MCF 10A (cell line): ENCODE measurements around the gene GHSR. TPM values are rescaled to one million over a fixed set of nuclear protein-coding genes. Genes with fewer than 3 reads are reported as not detected.

Experiments used
- BruUV-seq: library from RNA; stranded (reverse); fragments of 400-500 nt; replicated peaks from 2 replicates; lab custom pipeline; 2021; lab: Mats Ljungman, UMichigan
- CTCF ChIA-PET: fragments of 300-600 bp; sonication (Branson Sonifier 250); formaldehyde crosslinking; extraction: SDS; loops from one replicate; lab custom pipeline; 2021; ENCODE audit warnings: antibody characterized with exemption, inconsistent platforms; lab: Yijun Ruan, JAX
- POLR2A ChIA-PET: fragments of 300-600, 350-650 bp; sonication (Branson Sonifier 250); formaldehyde crosslinking; extraction: SDS; loops from one replicate; lab custom pipeline; 2020; ENCODE audit warnings: antibody characterized with exemption, inconsistent platforms; lab: Yijun Ruan, JAX
- DNase-seq: peaks from one replicate; pipeline ENCODE4 v3.0.0-alpha.2; 2018; ENCODE audit not compliant: unreplicated experiment
- H3K27ac Mint-ChIP-seq: one replicate; pipeline ENCODE4 v1.8.0; 2022; ENCODE audit warnings: mild to moderate bottlenecking, low read depth, mixed read lengths; ENCODE audit not compliant: unreplicated experiment
- H3K27me3 Mint-ChIP-seq: one replicate; pipeline ENCODE4 v1.8.0; 2022; ENCODE audit warnings: mixed read lengths; ENCODE audit not compliant: insufficient read depth, unreplicated experiment
- H3K36me3 Mint-ChIP-seq: one replicate; pipeline ENCODE4 v1.8.0; 2022; ENCODE audit warnings: mild to moderate bottlenecking, moderate library complexity, mixed read lengths; ENCODE audit not compliant: insufficient read depth, unreplicated experiment
- H3K4me1 Mint-ChIP-seq: one replicate; pipeline ENCODE4 v1.8.0; 2022; ENCODE audit warnings: mixed read lengths; ENCODE audit not compliant: insufficient read depth, unreplicated experiment
- H3K4me3 Mint-ChIP-seq: one replicate; pipeline ENCODE4 v1.8.0; 2022; ENCODE audit warnings: mild to moderate bottlenecking, moderate library complexity, mixed read lengths; ENCODE audit not compliant: unreplicated experiment
- H3K9me3 Mint-ChIP-seq: one replicate; pipeline ENCODE4 v1.8.0; 2022; ENCODE audit warnings: mixed read lengths; ENCODE audit not compliant: unreplicated experiment
- CTCF ChIP-seq: fragments of 200-600 bp; IDR thresholded peaks from one replicate; pipeline ENCODE4 v1.8.0; 2022; ENCODE audit warnings: antibody characterized with exemption, mild to moderate bottlenecking; ENCODE audit not compliant: unreplicated experiment
- intact Hi-C: fragments of 100-400 bp; cut with micrococcal nuclease; formaldehyde crosslinking; loops from 2 replicates; pipeline ENCODE4 v1.14.1; 2022
- total RNA-seq: library from RNA; stranded (reverse); gene quantifications from 2 replicates; pipeline ENCODE4 v1.2.3, GENCODE V29; 2022

GHSR gene
- total RNA-seq, 1 experiment from 2014 or later = not detected

- no peak overlapping the region for H3K4me3 Mint-ChIP-seq
- H3K27ac Mint-ChIP-seq = no peak overlapping the region
- intact Hi-C loops = loop anchor here (5.0 kb wide), 1 partner anchor 79 kb away; no protein-coding TSS in a partner anchor
- H3K9me3 Mint-ChIP-seq = no peaks in the 10 kb centered on the region
- no peaks in the 10 kb centered on the region for H3K27me3 Mint-ChIP-seq
- peaks cover 54% of the 10 kb centered on the region for H3K36me3 Mint-ChIP-seq
- POLR2A ChIA-PET = interaction anchor here (1.3 kb wide), 1 partner anchor 29 kb away, joined by 3 read pairs; no protein-coding TSS in a partner anchor
- CTCF ChIA-PET = interaction anchor here (1.2 kb wide), 1 partner anchor 78 kb away, joined by 4 read pairs; no protein-coding TSS in a partner anchor
- DNase-seq = no peak
- no peaks in the 10 kb centered on the region for H3K4me1 Mint-ChIP-seq
- BruUV-seq = no TSS peak
- no peak for TF ChIP-seq CTCF
These were observed 49.8 kb downstream of the GHSR start for GRCh38 chr3:172398484-172398883.

DNA sequence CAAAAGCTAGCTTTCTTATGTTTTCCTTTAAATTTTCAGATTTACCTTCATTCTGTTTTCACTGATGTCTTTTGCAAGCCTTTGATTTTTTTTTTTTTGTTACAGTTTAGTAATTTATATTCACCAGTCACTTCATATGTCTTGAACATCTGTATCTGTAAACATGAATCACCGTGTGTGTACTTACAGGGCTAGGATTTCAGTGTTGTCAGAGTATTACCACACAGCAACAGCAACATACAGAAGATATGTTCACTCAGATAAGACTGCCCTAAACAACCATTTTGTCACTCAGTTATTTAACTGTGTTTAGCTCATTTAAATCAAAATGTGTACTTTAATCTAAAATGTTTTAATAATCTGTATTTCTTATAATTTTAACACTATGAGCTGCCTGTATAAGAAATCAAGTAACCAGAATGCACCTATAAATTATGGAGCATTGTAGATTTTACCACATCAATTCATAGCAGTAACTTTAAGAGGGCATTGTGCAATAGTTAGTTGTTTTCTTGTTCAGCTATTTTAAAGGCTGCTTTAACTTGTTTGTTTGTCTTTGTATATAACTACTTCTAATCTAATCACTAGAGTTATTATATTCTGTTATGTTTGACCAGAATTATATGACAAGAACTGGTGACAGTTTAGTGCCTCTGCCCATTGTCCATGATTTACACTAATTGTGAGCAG is 50.4 kb downstream of the GHSR start:
- H3K9me3 Mint-ChIP-seq = no peaks in the 10 kb centered on the region
- POLR2A ChIA-PET = interaction anchor here (1.3 kb wide), 1 partner anchor 29 kb away, joined by 3 read pairs; no protein-coding TSS in a partner anchor
- no peaks in the 10 kb centered on the region for H3K4me1 Mint-ChIP-seq
- TF ChIP-seq CTCF = no peak
- no peak overlapping the region for H3K27ac Mint-ChIP-seq
- CTCF ChIA-PET = interaction anchor here (0.6 to 1.2 kb wide), 3 partner anchors 79 to 637 kb away, joined by 3 to 4 read pairs (median 4); no protein-coding TSS in a partner anchor
- H3K27me3 Mint-ChIP-seq = no peaks in the 10 kb centered on the region
- H3K4me3 Mint-ChIP-seq = no peak overlapping the region
- intact Hi-C loops = loop anchor here (5.0 kb wide), 1 partner anchor 79 kb away; no protein-coding TSS in a partner anchor
- DNase-seq = peak; percentile 42
- BruUV-seq = no TSS peak
- H3K36me3 Mint-ChIP-seq = peaks cover 58% of the 10 kb centered on the region

GRCh38 chr3:172396400-172396799 is 51.9 kb downstream of the GHSR start:
- no peak for TF ChIP-seq CTCF
- DNase-seq = no peak
- peaks cover 45% of the 10 kb centered on the region for H3K36me3 Mint-ChIP-seq
- H3K4me3 Mint-ChIP-seq = no peak overlapping the region
- ChIA-PET CTCF (interaction anchor here (0.5 kb wide), 1 partner anchor 625 kb away, joined by 3 read pairs; no protein-coding TSS in a partner anchor), POLR2A (no interaction called here)
- intact Hi-C loops = loop anchor here (5.0 kb wide), 1 partner anchor 81 kb away; no protein-coding TSS in a partner anchor
- no peaks in the 10 kb centered on the region for H3K27me3 Mint-ChIP-seq
- no peaks in the 10 kb centered on the region for H3K4me1 Mint-ChIP-seq
- H3K9me3 Mint-ChIP-seq = no peaks in the 10 kb centered on the region
- no peak overlapping the region for H3K27ac Mint-ChIP-seq
- no TSS peak for BruUV-seq

- H3K27me3 Mint-ChIP-seq = no peaks in the 10 kb centered on the region
- CTCF ChIA-PET = no interaction called here
These were observed 53.6 kb downstream of the GHSR start for GRCh38 chr3:172394692-172395091.

More at GRCh38 chr3:172394692-172395091, 53.6 kb downstream of the GHSR start:
- peaks cover 34% of the 10 kb centered on the region for H3K36me3 Mint-ChIP-seq
- DNase-seq = no peak
- POLR2A ChIA-PET = interaction anchor here (0.6 kb wide), 1 partner anchor 14 kb away, joined by 3 read pairs; no protein-coding TSS in a partner anchor
- H3K9me3 Mint-ChIP-seq = no peaks in the 10 kb centered on the region
- no TSS peak for BruUV-seq
- TF ChIP-seq CTCF = no peak
- H3K27ac Mint-ChIP-seq = no peak overlapping the region
- no peak overlapping the region for H3K4me3 Mint-ChIP-seq
- intact Hi-C loops = loop anchor here (5.0 kb wide), 1 partner anchor 83 kb away; no protein-coding TSS in a partner anchor
- H3K4me1 Mint-ChIP-seq = no peaks in the 10 kb centered on the region
